HCT116 (cell line): ENCODE results near the gene SOD3. TPM values are rescaled to one million over a fixed set of nuclear protein-coding genes. Genes with fewer than 3 reads are reported as not detected.

ENCODE experiments used
- ATAC-seq: fragments of 200-7000 bp; cut with Tn5 transposase; 2 replicates; pipeline ENCODE4 v1.9.1; 2020; ENCODE audit warnings: mild to moderate bottlenecking, moderate library complexity
- BruUV-seq: library from RNA; stranded (reverse); fragments of 400-500 nt; replicated peaks from 2 replicates; lab custom pipeline; 2021; lab: Mats Ljungman, UMichigan
- CTCF ChIA-PET: fragments of 300-600 bp; sonication (Branson Sonifier 250); formaldehyde crosslinking; loops from one replicate; lab custom pipeline; 2021; ENCODE audit warnings: antibody characterized with exemption; lab: Charles Lee
- POLR2A ChIA-PET: fragments of 300-600, 350-600 bp; sonication (Branson Sonifier 250); formaldehyde crosslinking; loops from one replicate; lab custom pipeline; 2021; ENCODE audit warnings: antibody characterized with exemption; lab: Charles Lee
- RAD21 ChIA-PET, 2 experiments: fragments of 300-600 bp; sonication (Branson Sonifier 250); formaldehyde crosslinking; loops; one replicate each; lab custom pipeline; 2023; ENCODE audit warnings: low total read pairs in 2 of 2; ENCODE audit not compliant: uncharacterized antibody in 2 of 2, unreplicated experiment in 2 of 2, low non-redundant PET in 1 of 2; lab: Charles Lee
- DNase-seq: peaks from one replicate; pipeline ENCODE4 v3.0.0-alpha.2; 2010; ENCODE audit warnings: low read depth, low spot score
- H2AFZ ChIP-seq: fragments of 200-600 bp; shearing (Covaris generic), sonication (generic); 2 replicates; pipeline ENCODE4 v1.6.1; 2017; ENCODE audit warnings: low read depth, mixed run types, mixed read lengths, antibody characterized with exemption, low read length; ENCODE audit not compliant: poor library complexity, severe bottlenecking
- H3K27ac ChIP-seq: 2 replicates; pipeline ENCODE4 v1.5.1; 2012; ENCODE audit warnings: low read depth, low read length
- H3K27me3 ChIP-seq: fragments of 200-600 bp; sonication (generic); 2 replicates; pipeline ENCODE4 v1.6.1; 2016; ENCODE audit warnings: mixed run types, low read length, mixed read lengths; ENCODE audit not compliant: insufficient read depth
- H3K36me3 ChIP-seq, 2 experiments: fragments of 200-500 bp in 1 of 2; fragments of 200-600 bp in 1 of 2; sonication (Bioruptor generic) in 1 of 2; sonication (generic) in 1 of 2; 2 replicates each; pipeline versions ENCODE4 v1.5.1 to v1.6.1; 2014 to 2016; ENCODE audit warnings: low read length in 2 of 2, inconsistent platforms in 1 of 2, mixed read lengths in 1 of 2, mixed run types in 1 of 2; ENCODE audit not compliant: insufficient read depth in 2 of 2, control insufficient read depth in 1 of 2
- H3K4me1 ChIP-seq, 2 experiments: fragments of 200-600 bp in 1 of 2; sonication (generic) in 1 of 2; 2 replicates each; pipeline versions ENCODE4 v1.5.1 to v1.6.1; 2012 to 2017; ENCODE audit warnings: low read length in 2 of 2, inconsistent platforms in 1 of 2, mild to moderate bottlenecking in 1 of 2, mixed read lengths in 1 of 2, mixed run types in 1 of 2, moderate library complexity in 1 of 2; ENCODE audit not compliant: insufficient read depth in 2 of 2, control insufficient read depth in 1 of 2
- H3K4me2 ChIP-seq: fragments of 200-600 bp; sonication (generic); 2 replicates; pipeline ENCODE4 v1.6.1; 2017; ENCODE audit warnings: mixed run types, low read length, mixed read lengths
- H3K4me3 ChIP-seq, 2 experiments: fragments of 200-600 bp in 1 of 2; sonication (generic) in 1 of 2; replicated peaks in 1 of 2; 2 replicates each; pipeline ENCODE4 v1.5.1; 2011 to 2016; ENCODE audit warnings: low read length in 2 of 2, control low read depth in 1 of 2, low read depth in 1 of 2, mild to moderate bottlenecking in 1 of 2, mixed read lengths in 1 of 2, mixed run types in 1 of 2
- H3K79me2 ChIP-seq: fragments of 200-600 bp; sonication (generic); 2 replicates; pipeline ENCODE4 v1.6.1; 2017; ENCODE audit warnings: mild to moderate bottlenecking, mixed run types, low read length, moderate library complexity, mixed read lengths; ENCODE audit not compliant: insufficient read depth
- H3K9ac ChIP-seq: fragments of 200-600 bp; sonication (generic); 2 replicates; pipeline ENCODE4 v1.6.1; 2016; ENCODE audit warnings: low read length, mixed read lengths
- H3K9me2 ChIP-seq: fragments of 200-600 bp; sonication (generic), shearing (Covaris generic); 2 replicates; pipeline ENCODE4 v1.6.1; 2017; ENCODE audit warnings: mixed run types, mild to moderate bottlenecking, moderate library complexity; ENCODE audit not compliant: insufficient read depth
- H3K9me3 ChIP-seq, 2 experiments: fragments of 200-500 bp in 1 of 2; fragments of 200-600 bp in 1 of 2; sonication (Bioruptor generic) in 1 of 2; sonication (generic) in 1 of 2; 2 replicates each; pipeline ENCODE4 v1.6.1; 2014 to 2017; ENCODE audit warnings: low read length in 2 of 2, mixed read lengths in 2 of 2, inconsistent platforms in 1 of 2, low read depth in 1 of 2, mild to moderate bottlenecking in 1 of 2, mixed run types in 1 of 2, moderate library complexity in 1 of 2; ENCODE audit not compliant: control insufficient read depth in 1 of 2, insufficient read depth in 1 of 2
- H4K20me1 ChIP-seq: fragments of 200-600 bp; sonication (generic), shearing (Covaris generic); 2 replicates; pipeline ENCODE4 v1.6.1; 2017; ENCODE audit warnings: mixed run types, mild to moderate bottlenecking, moderate library complexity; ENCODE audit not compliant: insufficient read depth
- CBX3 ChIP-seq: IDR thresholded peaks from 2 replicates; pipeline ENCODE4 v1.6.1; 2012; ENCODE audit warnings: low read depth
- CEBPB ChIP-seq: IDR thresholded peaks from 2 replicates; pipeline ENCODE4 v1.6.1; 2012; ENCODE audit warnings: low read depth
- EGR1 ChIP-seq: IDR thresholded peaks from 2 replicates; pipeline ENCODE4 v1.6.1; 2012; ENCODE audit warnings: low read depth
- ELF1 ChIP-seq: IDR thresholded peaks from 2 replicates; pipeline ENCODE4 v1.6.1; 2012; ENCODE audit warnings: low read depth, borderline replicate concordance
- EZH2 ChIP-seq: fragments of 200-600 bp; sonication (generic); IDR thresholded peaks from 2 replicates; pipeline ENCODE4 v1.6.1; 2017; ENCODE audit warnings: antibody characterized with exemption, mixed run types
- JUND ChIP-seq: IDR thresholded peaks from 2 replicates; pipeline ENCODE4 v1.6.1; 2012
- POLR2A ChIP-seq: IDR thresholded peaks from 2 replicates; pipeline ENCODE4 v1.7.0; 2011; ENCODE audit warnings: borderline replicate concordance; ENCODE audit not compliant: insufficient read depth, insufficient read length; ENCODE audit errors: extremely low read depth
- POLR2AphosphoS5 ChIP-seq: IDR thresholded peaks from 2 replicates; pipeline ENCODE4 v1.6.1; 2011; ENCODE audit warnings: mild to moderate bottlenecking, low read depth, low read length, moderate library complexity
- RAD21 ChIP-seq: IDR thresholded peaks from 2 replicates; pipeline ENCODE4 v1.6.1; 2012; ENCODE audit warnings: low read depth, mild to moderate bottlenecking
- SP1 ChIP-seq: IDR thresholded peaks from 2 replicates; pipeline ENCODE4 v1.6.1; 2012; ENCODE audit warnings: low read depth
- TCF7L2 ChIP-seq: IDR thresholded peaks from 2 replicates; pipeline ENCODE4 v1.7.0; 2011; ENCODE audit warnings: borderline replicate concordance, inconsistent platforms; ENCODE audit not compliant: insufficient read depth, insufficient read length; ENCODE audit errors: extremely low read depth
- ZFX ChIP-seq: fragments of 450-650 bp; IDR thresholded peaks from 2 replicates; pipeline ENCODE4 v1.6.1; 2017
- ZNF274 ChIP-seq: fragments of 200-500 bp; sonication (Bioruptor generic); IDR thresholded peaks from 2 replicates; pipeline ENCODE4 v1.6.1; 2014; ENCODE audit warnings: mild to moderate bottlenecking, low read depth, low read length, inconsistent platforms
- intact Hi-C: fragments of 100-400 bp; cut with micrococcal nuclease; formaldehyde crosslinking; loops from 2 replicates; pipeline ENCODE4 v1.10.0; 2022
- total RNA-seq: library from RNA; stranded (reverse); gene quantifications from one replicate; pipeline ENCODE4 v1.2.1, GENCODE V29; 2021; ENCODE audit not compliant: unreplicated experiment
- TF ChIP-seq, protein P1 (sequence below): IDR thresholded peaks from 2 replicates; pipeline ENCODE4 v1.6.1; 2012
- TF ChIP-seq, protein P2 (sequence below): IDR thresholded peaks from 2 replicates; pipeline ENCODE4 v1.6.1; 2011; ENCODE audit warnings: mild to moderate bottlenecking, low read length, moderate library complexity; ENCODE audit not compliant: insufficient replicate concordance; ENCODE audit errors: extremely low read depth

SOD3 gene
- total RNA-seq, 1 experiment from 2014 or later = 0.25 TPM

DNA sequence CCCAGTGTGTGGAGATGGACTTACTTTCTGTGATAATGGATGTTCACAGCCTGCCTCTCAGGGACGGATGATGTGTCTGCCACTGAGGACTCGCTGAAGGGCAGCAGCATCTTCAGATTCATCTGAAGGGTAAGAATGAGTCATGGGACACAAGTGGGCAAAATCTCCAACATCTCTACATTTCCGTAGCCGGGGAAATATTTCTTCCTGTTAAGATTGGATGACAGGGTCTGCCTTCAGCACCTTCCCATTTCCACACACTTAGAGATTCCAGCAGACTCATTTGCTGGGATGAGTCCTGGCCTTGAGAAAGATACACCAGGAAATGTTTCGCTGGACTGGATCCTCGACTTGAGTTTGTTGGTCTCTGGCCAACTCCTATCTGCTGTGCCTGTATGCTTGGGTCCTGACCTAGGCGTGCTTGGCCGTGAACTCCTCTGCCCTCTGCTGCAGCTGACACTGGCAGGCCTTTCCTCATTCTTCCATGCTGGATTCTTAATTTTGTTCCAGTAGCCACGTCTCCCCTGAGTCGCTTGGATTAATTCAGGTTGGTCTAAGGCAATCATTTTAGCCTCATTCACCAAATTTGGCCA, 46.5 kb upstream of the SOD3 start:
- Histone ChIP-seq H3K4me3 (no peak overlapping the region), H3K9me3 (no peaks in the 10 kb centered on the region), H3K79me2 (no peaks in the 10 kb centered on the region), H3K9me2 (no peaks in the 10 kb centered on the region), H3K27ac (no peak overlapping the region), H3K9ac (no peak overlapping the region), H4K20me1 (no peaks in the 10 kb centered on the region)
- CTCF ChIA-PET = no interaction called here
- TF ChIP-seq ELF1 (no peak), SP1 (no peak), RAD21 (no peak), CEBPB (no peak), POLR2A (no peak), POLR2AphosphoS5 (no peak), ZNF274 (no peak), EZH2 (no peak), JUND (no peak), TCF7L2 (no peak), ZFX (no peak), CBX3 (no peak), EGR1 (no peak)
- TF ChIP-seq, protein P1, sequence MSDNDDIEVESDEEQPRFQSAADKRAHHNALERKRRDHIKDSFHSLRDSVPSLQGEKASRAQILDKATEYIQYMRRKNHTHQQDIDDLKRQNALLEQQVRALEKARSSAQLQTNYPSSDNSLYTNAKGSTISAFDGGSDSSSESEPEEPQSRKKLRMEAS = no peak
- TF ChIP-seq, protein P2, sequence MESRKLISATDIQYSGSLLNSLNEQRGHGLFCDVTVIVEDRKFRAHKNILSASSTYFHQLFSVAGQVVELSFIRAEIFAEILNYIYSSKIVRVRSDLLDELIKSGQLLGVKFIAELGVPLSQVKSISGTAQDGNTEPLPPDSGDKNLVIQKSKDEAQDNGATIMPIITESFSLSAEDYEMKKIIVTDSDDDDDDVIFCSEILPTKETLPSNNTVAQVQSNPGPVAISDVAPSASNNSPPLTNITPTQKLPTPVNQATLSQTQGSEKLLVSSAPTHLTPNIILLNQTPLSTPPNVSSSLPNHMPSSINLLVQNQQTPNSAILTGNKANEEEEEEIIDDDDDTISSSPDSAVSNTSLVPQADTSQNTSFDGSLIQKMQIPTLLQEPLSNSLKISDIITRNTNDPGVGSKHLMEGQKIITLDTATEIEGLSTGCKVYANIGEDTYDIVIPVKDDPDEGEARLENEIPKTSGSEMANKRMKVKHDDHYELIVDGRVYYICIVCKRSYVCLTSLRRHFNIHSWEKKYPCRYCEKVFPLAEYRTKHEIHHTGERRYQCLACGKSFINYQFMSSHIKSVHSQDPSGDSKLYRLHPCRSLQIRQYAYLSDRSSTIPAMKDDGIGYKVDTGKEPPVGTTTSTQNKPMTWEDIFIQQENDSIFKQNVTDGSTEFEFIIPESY = no peak
- TF ChIP-seq, all 23 proteins: peak for 0
- Histone ChIP-seq H3K27me3 (no peaks in the 10 kb centered on the region), H3K36me3 (no peaks in the 10 kb centered on the region), H2AFZ (no peak overlapping the region), H3K4me2 (no peak overlapping the region), H3K4me1 (no peaks in the 10 kb centered on the region)
- ChIA-PET RAD21 (no interaction called here), POLR2A (no interaction called here)
- ATAC-seq (no peak), DNase-seq (no peak)
- intact Hi-C loops = no loop called here
- BruUV-seq = no TSS peak
